Caco-2 (cell line): ENCODE results near the gene ZC2HC1C. TPM values are rescaled to one million over a fixed set of nuclear protein-coding genes. Genes with fewer than 3 reads are reported as not detected.

Source experiments
- BruUV-seq: library from RNA; stranded (reverse); fragments of 400-500 nt; replicated peaks from 2 replicates; lab custom pipeline; 2021; lab: Mats Ljungman, UMichigan
- CTCF ChIA-PET: fragments of 300-600 bp; sonication (Branson Sonifier 250); formaldehyde crosslinking; loops from one replicate; lab custom pipeline; 2022; ENCODE audit warnings: antibody characterized with exemption; lab: Charles Lee
- POLR2A ChIA-PET: fragments of 300-600 bp; sonication (Branson Sonifier 250); formaldehyde crosslinking; loops from one replicate; lab custom pipeline; 2022; ENCODE audit warnings: antibody characterized with exemption; lab: Charles Lee
- DNase-seq, 2 experiments: peaks; one replicate each; pipeline versions ENCODE4 v3.0.0 to v3.0.0-alpha.2; 2020 to 2022
- H3K27me3 ChIP-seq: replicated peaks from 2 replicates; pipeline ENCODE4 v1.6.0; 2011; ENCODE audit warnings: low read length; ENCODE audit not compliant: control insufficient read depth, insufficient read depth
- H3K36me3 ChIP-seq: 2 replicates; pipeline ENCODE4 v1.5.1; 2011; ENCODE audit warnings: low read length; ENCODE audit not compliant: control insufficient read depth, insufficient read depth
- H3K4me1 ChIP-seq: fragments of 250-450 bp; sonication (Bioruptor Pico); 2 replicates; pipeline ENCODE4 v1.5.1; 2020; ENCODE audit warnings: mild to moderate bottlenecking
- H3K4me3 ChIP-seq: 2 replicates; pipeline ENCODE4 v1.5.1; 2011; ENCODE audit warnings: low read depth, mild to moderate bottlenecking, control low read depth, low read length
- H3K9me3 ChIP-seq: fragments of 250-450 bp; sonication (Bioruptor Pico); 2 replicates; pipeline ENCODE4 v1.5.1; 2020; ENCODE audit warnings: mild to moderate bottlenecking, moderate library complexity
- H3K27ac Mint-ChIP-seq: one replicate; pipeline ENCODE4 v1.8.0; 2022; ENCODE audit warnings: mixed read lengths; ENCODE audit not compliant: unreplicated experiment
- H3K27me3 Mint-ChIP-seq: one replicate; pipeline ENCODE4 v1.8.0; 2022; ENCODE audit warnings: mixed read lengths; ENCODE audit not compliant: insufficient read depth, unreplicated experiment
- H3K36me3 Mint-ChIP-seq: one replicate; pipeline ENCODE4 v1.8.0; 2022; ENCODE audit warnings: mild to moderate bottlenecking, mixed read lengths; ENCODE audit not compliant: insufficient read depth, unreplicated experiment
- H3K4me1 Mint-ChIP-seq: one replicate; pipeline ENCODE4 v1.8.0; 2022; ENCODE audit warnings: low read depth, mixed read lengths; ENCODE audit not compliant: unreplicated experiment
- H3K4me3 Mint-ChIP-seq: one replicate; pipeline ENCODE4 v1.8.0; 2022; ENCODE audit warnings: mild to moderate bottlenecking, moderate library complexity, mixed read lengths; ENCODE audit not compliant: unreplicated experiment
- H3K9me3 Mint-ChIP-seq: one replicate; pipeline ENCODE4 v1.8.0; 2022; ENCODE audit warnings: mixed read lengths; ENCODE audit not compliant: unreplicated experiment
- CTCF ChIP-seq, 2 experiments: fragments of 200-600 bp in 1 of 2; IDR thresholded peaks; 1 replicate in 1 of 2; 2 replicates in 1 of 2; pipeline versions ENCODE4 v1.5.1 to v1.8.0; 2011 to 2022; ENCODE audit warnings: antibody characterized with exemption in 1 of 2, control low read depth in 1 of 2, inconsistent platforms in 1 of 2, low read depth in 1 of 2, low read length in 1 of 2, mild to moderate bottlenecking in 1 of 2, moderate library complexity in 1 of 2; ENCODE audit not compliant: insufficient read depth in 1 of 2, severe bottlenecking in 1 of 2, unreplicated experiment in 1 of 2
- intact Hi-C: fragments of 100-400 bp; cut with micrococcal nuclease; formaldehyde crosslinking; loops from one replicate; pipeline ENCODE4 v1.10.0; 2022; ENCODE audit not compliant: unreplicated experiment
- total RNA-seq: library from RNA; stranded (reverse); gene quantifications from 2 replicates; pipeline ENCODE4 v1.2.3, GENCODE V29; 2022

Gene ZC2HC1C
- total RNA-seq, 1 experiment from 2014 or later = 2.5 TPM

GRCh38 chr14:75040959-75041358 is 28.5 kb upstream of the ZC2HC1C start:
- Mint-ChIP-seq H3K27ac (no peak overlapping the region), H3K9me3 (no peaks in the 10 kb centered on the region), H3K4me3 (no peak overlapping the region), H3K36me3 (peaks cover 12% of the 10 kb centered on the region), H3K27me3 (no peaks in the 10 kb centered on the region), H3K4me1 (peaks cover 13% of the 10 kb centered on the region)
- H3K4me3 ChIP-seq = no peak overlapping the region
- BruUV-seq = no TSS peak
- H3K36me3 ChIP-seq = peaks cover 2% of the 10 kb centered on the region; the same call in 1 of the 2 replicates
- no peaks in the 10 kb centered on the region for H3K27me3 ChIP-seq
- intact Hi-C loops = no loop called here
- CTCF ChIA-PET = no interaction called here
- POLR2A ChIA-PET = no interaction called here
- no peak for TF ChIP-seq CTCF (IDR thresholded peaks at IDR 0.05; ENCODE audit: insufficient read depth in 1 of 2, low read depth in 1 of 2, low read length in 1 of 2, severe bottlenecking in 1 of 2, unreplicated experiment in 1 of 2)
- peaks cover 17% of the 10 kb centered on the region for H3K4me1 ChIP-seq
- no peak for DNase-seq
- no peaks in the 10 kb centered on the region for H3K9me3 ChIP-seq

- CTCF ChIA-PET = no interaction called here
- TF ChIP-seq CTCF (IDR thresholded peaks at IDR 0.05; ENCODE audit: insufficient read depth in 1 of 2, low read depth in 1 of 2, low read length in 1 of 2, severe bottlenecking in 1 of 2, unreplicated experiment in 1 of 2) = no peak
- no peaks in the 10 kb centered on the region for H3K27me3 Mint-ChIP-seq
- Histone ChIP-seq H3K9me3 (no peaks in the 10 kb centered on the region), H3K4me3 (no peak overlapping the region), H3K27me3 (no peaks in the 10 kb centered on the region), H3K36me3 (peaks cover 2% of the 10 kb centered on the region; the same call in 1 of the 2 replicates), H3K4me1 (peaks cover 19% of the 10 kb centered on the region)
- no peak overlapping the region for H3K27ac Mint-ChIP-seq
- no peaks in the 10 kb centered on the region for H3K9me3 Mint-ChIP-seq
- no peak for DNase-seq
- POLR2A ChIA-PET = no interaction called here
- H3K4me3 Mint-ChIP-seq = no peak overlapping the region
- intact Hi-C loops = no loop called here
- H3K4me1 Mint-ChIP-seq = peaks cover 13% of the 10 kb centered on the region
- BruUV-seq = no TSS peak
- H3K36me3 Mint-ChIP-seq = peaks cover 6% of the 10 kb centered on the region
Observed at GRCh38 chr14:75041613-75042012, 27.8 kb upstream of the ZC2HC1C start.

- H3K4me1 Mint-ChIP-seq = peaks cover 13% of the 10 kb centered on the region
- no peaks in the 10 kb centered on the region for H3K27me3 ChIP-seq
- H3K4me1 ChIP-seq = peaks cover 23% of the 10 kb centered on the region
- H3K9me3 Mint-ChIP-seq = no peaks in the 10 kb centered on the region
- H3K27me3 Mint-ChIP-seq = no peaks in the 10 kb centered on the region
- ChIA-PET CTCF (interaction anchor here (0.6 kb wide), 1 partner anchor 37 kb away, joined by 4 read pairs; no protein-coding TSS in a partner anchor), POLR2A (no interaction called here)
- BruUV-seq = no TSS peak
- no peak overlapping the region for H3K4me3 Mint-ChIP-seq
- H3K4me3 ChIP-seq = no peak overlapping the region
- H3K9me3 ChIP-seq = no peaks in the 10 kb centered on the region
- intact Hi-C loops = no loop called here
- no peak overlapping the region for H3K27ac Mint-ChIP-seq
- peaks cover 3% of the 10 kb centered on the region for H3K36me3 Mint-ChIP-seq
- no peak for DNase-seq
- TF ChIP-seq CTCF (IDR thresholded peaks at IDR 0.05; ENCODE audit: insufficient read depth in 1 of 2, low read depth in 1 of 2, low read length in 1 of 2, severe bottlenecking in 1 of 2, unreplicated experiment in 1 of 2) = no peak
- peaks cover 2% of the 10 kb centered on the region; the same call in 1 of the 2 replicates for H3K36me3 ChIP-seq
Observed at GRCh38 chr14:75042035-75042434, 27.4 kb upstream of the ZC2HC1C start.
